A549 (cell line): Measurements from ENCODE around the gene CDC26. TPM values are rescaled to one million over a fixed set of nuclear protein-coding genes. Genes with fewer than 3 reads are reported as not detected.

Source experiments
- ATAC-seq, 2 experiments: fragments of 200-7000 bp in 1 of 2; fragments of >200 bp in 1 of 2; cut with Nextera tagmentation in 1 of 2; cut with Tn5 transposase in 1 of 2; 3 replicates each; pipeline versions ENCODE4 v1.8.0 to v1.9.1; 2018 to 2020; ENCODE audit warnings: mild to moderate bottlenecking in 1 of 2, moderate library complexity in 1 of 2
- CTCF ChIA-PET: fragments of 300-600 bp; sonication (Branson Sonifier 250); formaldehyde crosslinking; extraction: SDS; loops from one replicate; lab custom pipeline; 2021; ENCODE audit warnings: antibody characterized with exemption, inconsistent platforms; lab: Yijun Ruan, JAX
- POLR2A ChIA-PET: fragments of 350-600 bp; formaldehyde crosslinking; extraction: SDS; loops from one replicate; lab custom pipeline; 2021; ENCODE audit warnings: antibody characterized with exemption, inconsistent platforms; lab: Yijun Ruan, JAX
- DNase-seq, 2 experiments: peaks; one replicate each; pipeline versions ENCODE4 v3.0.0 to v3.0.0-alpha.2; 2011 to 2016; ENCODE audit warnings: low read depth in 1 of 2, low spot score in 1 of 2
- FAIRE-seq: peaks from 2 replicates; lab custom pipeline; 2011; peaks lifted over from hg19 to GRCh38; lab: Jason Lieb, UNC
- H3K27ac ChIP-seq, 2 experiments: fragments of >200 bp; sonication (Bioruptor Twin); formaldehyde crosslinking; 3 replicates each; pipeline ENCODE4 v1.5.1; 2016 to 2017
- H3K4me1 ChIP-seq: fragments of >200 bp; sonication (Bioruptor Twin); formaldehyde crosslinking; 3 replicates; pipeline ENCODE4 v1.6.1; 2016
- H3K4me2 ChIP-seq: fragments of >200 bp; sonication (Bioruptor Twin); formaldehyde crosslinking; 3 replicates; pipeline ENCODE4 v1.6.1; 2016
- H3K4me3 ChIP-seq: fragments of >200 bp; sonication (Bioruptor Twin); formaldehyde crosslinking; 3 replicates; pipeline ENCODE4 v1.5.1; 2016
- H3K9me3 ChIP-seq: fragments of >200 bp; sonication (Bioruptor Twin); formaldehyde crosslinking; 3 replicates; pipeline ENCODE4 v1.6.1; 2016
- BHLHE40 ChIP-seq: IDR thresholded peaks from 2 replicates; pipeline ENCODE4 v1.6.1; 2012; ENCODE audit warnings: low read depth, low read length, inconsistent platforms
- CBX8 ChIP-seq: fragments of 200-600 bp; sonication (generic); IDR thresholded peaks from 2 replicates; pipeline ENCODE4 v1.6.1; 2016
- CHD4 ChIP-seq: fragments of 200-600 bp; sonication (generic); IDR thresholded peaks from 2 replicates; pipeline ENCODE4 v1.6.1; 2016; ENCODE audit warnings: antibody characterized with exemption, mild to moderate bottlenecking, borderline replicate concordance
- E2F6 ChIP-seq: IDR thresholded peaks from 2 replicates; pipeline ENCODE4 v1.6.1; 2012; ENCODE audit warnings: low read depth, borderline replicate concordance
- EHF ChIP-seq: fragments of 250-450 bp; sonication (Bioruptor Pico); IDR thresholded peaks from 2 replicates; pipeline ENCODE4 v1.5.0; 2020; ENCODE audit warnings: mild to moderate bottlenecking
- GATA3 ChIP-seq: IDR thresholded peaks from 2 replicates; pipeline ENCODE4 v1.6.1; 2012; ENCODE audit warnings: borderline replicate concordance
- HEYL ChIP-seq: fragments of 250-450 bp; sonication (Bioruptor Pico); IDR thresholded peaks from 2 replicates; pipeline ENCODE4 v1.8.0; 2021; ENCODE audit warnings: mild to moderate bottlenecking, moderate library complexity
- JUN ChIP-seq, 2 experiments: fragments of >200 bp; sonication (Bioruptor Twin); formaldehyde crosslinking; IDR thresholded peaks; 2 replicates in 1 of 2; 3 replicates in 1 of 2; pipeline ENCODE4 v1.6.1; 2016 to 2017
- KDM5A ChIP-seq: fragments of 200-600 bp; sonication (generic); IDR thresholded peaks from 2 replicates; pipeline ENCODE4 v1.6.1; 2016; ENCODE audit warnings: antibody characterized with exemption, mild to moderate bottlenecking
- MAX ChIP-seq: IDR thresholded peaks from 2 replicates; pipeline ENCODE4 v1.6.1; 2012
- MYC ChIP-seq: IDR thresholded peaks from 2 replicates; pipeline ENCODE4 v1.6.1; 2012; ENCODE audit warnings: mild to moderate bottlenecking, inconsistent platforms, low read length, improper control_type of control experiment, borderline replicate concordance
- NFE2L2 ChIP-seq: fragments of 150-350 bp; conservative IDR thresholded peaks from 2 replicates; pipeline ENCODE4 v1.6.1; 2014; ENCODE audit warnings: low read length
- NPAS2 ChIP-seq: fragments of 250-450 bp; sonication (Bioruptor Pico); IDR thresholded peaks from 2 replicates; pipeline ENCODE4 v1.8.0; 2022; ENCODE audit warnings: mild to moderate bottlenecking, moderate library complexity, borderline replicate concordance
- PHF8 ChIP-seq: fragments of 200-600 bp; sonication (generic); IDR thresholded peaks from 2 replicates; pipeline ENCODE4 v1.6.1; 2016; ENCODE audit warnings: low read depth, mild to moderate bottlenecking, antibody characterized with exemption, moderate library complexity, borderline replicate concordance
- POLR2A ChIP-seq: IDR thresholded peaks from 2 replicates; pipeline ENCODE4 v1.6.1; 2012; ENCODE audit warnings: mild to moderate bottlenecking, low read length
- RCOR1 ChIP-seq: fragments of 150-350 bp; IDR thresholded peaks from 2 replicates; pipeline ENCODE4 v1.6.1; 2014; ENCODE audit warnings: antibody characterized with exemption, low read length, low read depth
- RNF2 ChIP-seq: fragments of 200-600 bp; sonication (generic); IDR thresholded peaks from 2 replicates; pipeline ENCODE4 v1.6.1; 2016; ENCODE audit warnings: low read depth, mild to moderate bottlenecking, antibody characterized with exemption, moderate library complexity, borderline replicate concordance
- SMC3 ChIP-seq: fragments of >200 bp; sonication (Bioruptor Twin); formaldehyde crosslinking; IDR thresholded peaks from 3 replicates; pipeline ENCODE4 v1.6.1; 2018; ENCODE audit warnings: inconsistent platforms
- TFCP2L1 ChIP-seq: fragments of 250-450 bp; sonication (Bioruptor Pico); IDR thresholded peaks from 2 replicates; pipeline ENCODE4 v1.5.0; 2021; ENCODE audit warnings: mild to moderate bottlenecking
- USF2 ChIP-seq: fragments of 450-650 bp; IDR thresholded peaks from 2 replicates; pipeline ENCODE4 v1.6.1; 2014; ENCODE audit warnings: antibody characterized with exemption
- ZNF302 ChIP-seq: fragments of 250-450 bp; sonication (Bioruptor Pico); IDR thresholded peaks from 2 replicates; pipeline ENCODE4 v1.9.0; 2021; ENCODE audit warnings: inconsistent platforms, mild to moderate bottlenecking, moderate library complexity
- WGBS: methylation state at CpG from one replicate; pipeline ENCODE4 v1.1.6; 2017; ENCODE audit errors: missing lambda C conversion rate; 5-methylcytosine and 5-hydroxymethylcytosine counted together
- polyA plus RNA-seq, 4 experiments: library from polyadenylated mRNA; depleted of rRNA in 3 of 4; stranded (reverse); fragments of >200 nt; fragmentation: RNase III in 1 of 4; extraction: RNeasy Plus Mini Kit Qiagen cat#74134 plus additional on column Dnase treatment in 1 of 4; gene quantifications; 2 replicates in 3 of 4; 3 replicates in 1 of 4; pipeline ENCODE4 v1.2.3, GENCODE V29; 2011 to 2017

Gene CDC26
- polyA plus RNA-seq, 2 of the 4 experiments (the other 2 are of a cell fraction): 69.0 to 80.7 TPM

GRCh38 chr9:113221800-113222481 is 53.4 kb downstream of the CDC26 start:
- DNase-seq: peak in 1 of 2 experiments; percentile 23
- Histone ChIP-seq H3K4me2 (peak overlapping the region; percentile 89), H3K27ac (peak overlapping the region; percentile 78 to 87), H3K9me3 (no peaks in the 10 kb centered on the region)
- ATAC-seq: peak; percentile 28 to 38; a peak in 4 of 6 replicates
- ChIA-PET CTCF (interaction anchor here (0.7 to 2.0 kb wide), 8 partner anchors 10 to 179 kb away, joined by 3 to 6 read pairs (median 4); partner anchors contain the start of genes ALAD and SLC31A2), POLR2A (interaction anchor here (0.6 to 2.5 kb wide), 10 partner anchors 10 to 1366 kb away, joined by 3 to 22 read pairs (median 4); partner anchors contain the start of genes ATP6V1G1, C9orf43, CDC26 and HSDL2)
- WGBS: 18% methylated on average over 20 of the region's 20 CpGs
- no peak for FAIRE-seq
- TF ChIP-seq TFCP2L1: no peak
- no peak for TF ChIP-seq GATA3
- TF ChIP-seq, all 56 proteins: peak for 0
- peak overlapping the region; percentile 81 for H3K4me3 ChIP-seq
- peaks cover 26% of the 10 kb centered on the region for H3K4me1 ChIP-seq

DNA sequence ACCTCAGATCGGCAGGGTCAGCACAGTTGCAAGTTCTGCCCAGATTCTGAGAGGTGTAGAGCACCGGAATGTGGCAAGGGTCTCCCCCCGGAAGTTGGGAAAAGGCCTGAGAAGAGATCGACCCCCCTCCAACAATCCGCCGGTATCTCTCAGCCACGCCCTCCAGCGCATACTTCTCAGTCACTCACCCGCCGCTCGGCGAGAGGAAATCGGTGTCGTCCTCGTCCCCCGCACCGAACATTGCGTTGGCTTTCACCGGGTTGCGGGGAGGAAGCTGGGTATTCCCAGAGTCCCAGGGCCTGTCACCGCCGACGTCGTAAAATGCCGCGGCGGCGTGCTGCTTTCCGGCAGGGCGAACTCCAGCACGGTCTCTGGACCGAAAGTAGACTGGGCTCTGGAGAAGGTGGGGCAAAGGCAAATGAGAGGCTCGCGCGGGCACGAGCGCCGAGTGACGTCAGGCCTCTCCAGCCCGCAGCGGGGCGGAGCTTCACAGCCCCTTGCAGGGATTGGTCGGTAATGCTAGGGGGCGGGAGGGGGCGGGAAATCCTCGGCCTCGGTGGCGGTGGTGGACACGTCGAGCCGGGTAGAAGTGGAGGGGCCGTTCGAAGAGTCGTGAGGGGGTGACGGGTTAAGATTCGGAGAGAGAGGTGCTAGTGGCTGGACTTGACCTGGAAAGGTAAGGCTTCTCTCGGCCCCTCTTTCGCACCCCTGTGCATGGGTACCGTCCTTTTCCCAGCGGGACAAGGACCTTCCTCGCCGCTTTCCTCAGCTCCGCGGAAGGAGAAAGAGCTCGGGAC is 54.2 kb downstream of the CDC26 start, which contains the start of the genes FKBP15 and SLC31A1:
FKBP15 (minus strand) TSS at position 275 of the 797 bp plus-strand sequence; CDS start at position 241, 34 bp downstream.
SLC31A1 (plus strand) TSS at position 542 of the 797 bp plus-strand sequence. CDS start 34,605 bp downstream, outside the sequence.
- Histone ChIP-seq H3K9me3 (no peaks in the 10 kb centered on the region), H3K27ac (peak within 1 kb of the TSS; percentile 80 to 88), H3K4me2 (peak within 1 kb of the TSS; percentile 89), H3K4me3 (peak within 1 kb of the TSS; percentile 81), H3K4me1 (peaks cover 26% of the 10 kb centered on the region)
- ATAC-seq: peak; percentile 97 to 98
- DNase-seq: peak; percentile 97 to 99
- FAIRE-seq: no peak
- TF ChIP-seq MAX (peak; percentile 68; the same call in 1 of the 2 replicates), HEYL (CRISPR knock-in tag) (no peak), USF2 (peak; percentile 62), TFCP2L1 (no peak), KDM5A (0 out of 2 replicates have a peak, but pooled peaks have one; percentile 17), RCOR1 (no peak), NPAS2 (CRISPR knock-in tag) (no peak), SMC3 (no peak), MYC (peak; percentile 5; the same call in 1 of the 2 replicates), JUN (IDR thresholded peaks at IDR 0.05) (peak in 1 of 2 experiments; percentile 72; a peak in 1 of 5 replicates), BHLHE40 (peak; percentile 68), ZNF302 (CRISPR knock-in tag) (no peak), CHD4 (no peak), E2F6 (peak; percentile 84), POLR2A (peak; percentile 82), CBX8 (no peak), PHF8 (peak; percentile 37), RNF2 (no peak), NFE2L2 (no peak), EHF (no peak), GATA3 (peak; percentile 44; the same call in 1 of the 2 replicates)
- ChIA-PET CTCF (interaction anchor here (0.9 to 2.0 kb wide), 8 partner anchors 10 to 517 kb away, joined by 3 to 6 read pairs (median 4); partner anchors contain the start of genes ALAD and SLC31A2), POLR2A (interaction anchor here (0.5 to 2.5 kb wide), 20 partner anchors 10 to 1800 kb away, joined by 3 to 22 read pairs (median 4); partner anchors contain the start of genes ATP6V1G1, C9orf43, CDC26 and HDHD3)
- WGBS: 2% methylated on average over 20 of the region's 65 CpGs
